ENCODE results near the gene SLC49A3.

- TF ChIP-seq PAX8 (IDR thresholded peaks at IDR 0.05) (no peak), BCLAF1 (IDR thresholded peaks at IDR 0.05) (no peak), MYC (IDR thresholded peaks at IDR 0.05; ENCODE audit: insufficient read depth, insufficient read length, insufficient replicate concordance, low read length, severe bottlenecking) (no peak), CEBPB (IDR thresholded peaks at IDR 0.05; ENCODE audit: borderline replicate concordance in 1 of 2, low read depth in 2 of 2, low read length in 2 of 2) (no peak), ESRRA (IDR thresholded peaks at IDR 0.05; ENCODE audit: low read length) (no peak), EZH2 (IDR thresholded peaks at IDR 0.05; ENCODE audit: borderline replicate concordance, control insufficient read depth, low read depth, low read length) (no peak)
- TF ChIP-seq, protein P1, sequence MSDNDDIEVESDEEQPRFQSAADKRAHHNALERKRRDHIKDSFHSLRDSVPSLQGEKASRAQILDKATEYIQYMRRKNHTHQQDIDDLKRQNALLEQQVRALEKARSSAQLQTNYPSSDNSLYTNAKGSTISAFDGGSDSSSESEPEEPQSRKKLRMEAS (IDR thresholded peaks at IDR 0.05; ENCODE audit: low read depth, low read length), result no peak
- TF ChIP-seq, protein P2, sequence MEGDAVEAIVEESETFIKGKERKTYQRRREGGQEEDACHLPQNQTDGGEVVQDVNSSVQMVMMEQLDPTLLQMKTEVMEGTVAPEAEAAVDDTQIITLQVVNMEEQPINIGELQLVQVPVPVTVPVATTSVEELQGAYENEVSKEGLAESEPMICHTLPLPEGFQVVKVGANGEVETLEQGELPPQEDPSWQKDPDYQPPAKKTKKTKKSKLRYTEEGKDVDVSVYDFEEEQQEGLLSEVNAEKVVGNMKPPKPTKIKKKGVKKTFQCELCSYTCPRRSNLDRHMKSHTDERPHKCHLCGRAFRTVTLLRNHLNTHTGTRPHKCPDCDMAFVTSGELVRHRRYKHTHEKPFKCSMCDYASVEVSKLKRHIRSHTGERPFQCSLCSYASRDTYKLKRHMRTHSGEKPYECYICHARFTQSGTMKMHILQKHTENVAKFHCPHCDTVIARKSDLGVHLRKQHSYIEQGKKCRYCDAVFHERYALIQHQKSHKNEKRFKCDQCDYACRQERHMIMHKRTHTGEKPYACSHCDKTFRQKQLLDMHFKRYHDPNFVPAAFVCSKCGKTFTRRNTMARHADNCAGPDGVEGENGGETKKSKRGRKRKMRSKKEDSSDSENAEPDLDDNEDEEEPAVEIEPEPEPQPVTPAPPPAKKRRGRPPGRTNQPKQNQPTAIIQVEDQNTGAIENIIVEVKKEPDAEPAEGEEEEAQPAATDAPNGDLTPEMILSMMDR (IDR thresholded peaks at IDR 0.05 in 2 of 3, conservative IDR thresholded peaks at IDR 0.05 in 1 of 3; ENCODE audit: control insufficient read depth in 2 of 3, extremely low read depth in 1 of 3, insufficient read depth in 1 of 3, low read depth in 3 of 3, low read length in 3 of 3), result no peak
- TF ChIP-seq, protein P3, sequence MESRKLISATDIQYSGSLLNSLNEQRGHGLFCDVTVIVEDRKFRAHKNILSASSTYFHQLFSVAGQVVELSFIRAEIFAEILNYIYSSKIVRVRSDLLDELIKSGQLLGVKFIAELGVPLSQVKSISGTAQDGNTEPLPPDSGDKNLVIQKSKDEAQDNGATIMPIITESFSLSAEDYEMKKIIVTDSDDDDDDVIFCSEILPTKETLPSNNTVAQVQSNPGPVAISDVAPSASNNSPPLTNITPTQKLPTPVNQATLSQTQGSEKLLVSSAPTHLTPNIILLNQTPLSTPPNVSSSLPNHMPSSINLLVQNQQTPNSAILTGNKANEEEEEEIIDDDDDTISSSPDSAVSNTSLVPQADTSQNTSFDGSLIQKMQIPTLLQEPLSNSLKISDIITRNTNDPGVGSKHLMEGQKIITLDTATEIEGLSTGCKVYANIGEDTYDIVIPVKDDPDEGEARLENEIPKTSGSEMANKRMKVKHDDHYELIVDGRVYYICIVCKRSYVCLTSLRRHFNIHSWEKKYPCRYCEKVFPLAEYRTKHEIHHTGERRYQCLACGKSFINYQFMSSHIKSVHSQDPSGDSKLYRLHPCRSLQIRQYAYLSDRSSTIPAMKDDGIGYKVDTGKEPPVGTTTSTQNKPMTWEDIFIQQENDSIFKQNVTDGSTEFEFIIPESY (IDR thresholded peaks at IDR 0.05), result no peak
Observed at GRCh38 chr4:635851-636627, 52.9 kb downstream of the SLC49A3 start.

Measured in GM12878 (cell line).